Kasumi-1 (cell line): ENCODE results near the gene NEK7.
"Not testable (repeated sequence)": the region's sequence is repeated elsewhere in the genome, so short reads cannot be mapped to it uniquely, and the experiment has no call there.

Source experiments
- DNase-seq, 2 experiments: peaks; one replicate each; lab custom pipeline; 2025; lab: John Stamatoyannopoulos, UW

Gene NEK7

DNA sequence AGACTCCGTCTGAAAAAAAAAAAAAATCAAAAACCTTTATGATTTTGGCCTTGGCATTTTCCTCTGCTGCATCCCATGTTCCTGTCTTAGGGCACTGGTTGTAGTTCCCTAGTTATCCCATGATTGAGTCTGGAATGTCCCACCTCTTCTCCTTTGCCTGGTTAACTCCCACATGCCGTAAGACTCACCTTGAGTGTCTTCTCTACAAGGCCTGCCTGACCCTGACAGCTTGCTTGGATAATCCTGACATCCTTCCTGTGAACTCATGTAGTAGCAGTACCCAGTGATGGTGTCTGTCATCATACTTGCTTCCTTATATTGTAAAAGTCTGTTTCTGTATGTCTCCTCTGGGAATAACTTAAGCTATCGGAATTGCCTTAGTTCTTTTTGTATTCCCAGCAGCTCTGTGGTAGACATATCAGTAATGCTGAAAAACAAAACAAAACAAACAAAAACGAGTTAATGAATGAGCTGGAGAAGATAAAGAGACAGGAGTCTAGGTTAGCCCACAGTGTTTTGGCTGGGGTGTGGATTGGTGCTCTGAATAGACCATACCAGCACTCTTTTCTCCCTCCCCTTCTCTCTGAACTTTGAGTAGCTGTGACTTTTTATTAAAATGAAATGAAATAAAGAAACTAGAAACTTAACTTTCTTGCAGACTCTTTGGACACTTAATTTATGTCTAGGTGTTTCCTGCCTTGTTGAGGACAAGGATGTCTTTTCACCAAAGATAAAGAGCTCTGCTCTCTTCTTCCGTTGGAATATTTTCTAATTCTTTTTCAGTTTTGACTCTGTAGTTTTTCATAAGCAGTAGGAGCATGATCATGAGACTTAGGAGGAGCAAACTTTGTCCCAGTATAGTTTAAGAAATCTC is 15.1 kb downstream of the NEK7 start:
- DNase-seq = no peak

DNA sequence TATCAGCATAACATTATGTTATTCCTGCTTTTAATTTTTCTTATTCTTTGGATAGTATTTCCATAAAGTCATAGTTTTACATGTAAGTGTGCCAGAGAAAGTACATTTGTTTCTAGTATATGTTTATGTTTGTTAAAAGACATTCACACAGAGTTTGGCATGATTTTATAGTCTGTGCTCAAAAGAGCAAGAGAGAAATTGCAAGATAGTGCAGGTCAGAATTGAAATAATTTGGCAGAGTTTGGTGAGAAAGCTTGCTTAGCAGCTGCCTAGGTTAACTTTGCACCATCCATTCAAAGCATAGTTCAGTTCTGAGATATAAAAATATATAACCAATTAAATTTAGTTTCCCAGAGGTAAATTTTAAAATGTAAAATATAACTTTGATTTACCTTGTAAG is 17.0 kb downstream of the NEK7 start:
- DNase-seq = no peak

DNA sequence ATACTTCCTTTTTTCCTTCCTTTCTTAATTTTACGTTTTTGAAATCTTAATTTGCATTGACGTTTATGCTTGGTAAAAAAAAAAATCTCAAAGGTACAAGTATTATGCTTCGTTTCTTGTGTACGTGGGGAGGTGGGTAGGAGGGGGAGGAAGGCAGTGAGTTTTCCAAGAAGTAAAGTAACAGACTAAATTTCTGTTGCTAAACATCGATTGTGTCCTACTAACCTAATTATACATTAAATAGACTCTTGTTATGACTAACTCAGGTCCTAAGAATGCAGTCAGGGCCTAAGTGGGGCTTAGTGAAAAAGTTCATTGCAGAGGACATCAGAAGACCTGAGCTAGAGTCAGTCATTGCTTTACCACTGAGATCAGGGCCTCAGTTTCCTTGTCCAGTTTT is 17.5 kb downstream of the NEK7 start:
- DNase-seq = no peak

DNA sequence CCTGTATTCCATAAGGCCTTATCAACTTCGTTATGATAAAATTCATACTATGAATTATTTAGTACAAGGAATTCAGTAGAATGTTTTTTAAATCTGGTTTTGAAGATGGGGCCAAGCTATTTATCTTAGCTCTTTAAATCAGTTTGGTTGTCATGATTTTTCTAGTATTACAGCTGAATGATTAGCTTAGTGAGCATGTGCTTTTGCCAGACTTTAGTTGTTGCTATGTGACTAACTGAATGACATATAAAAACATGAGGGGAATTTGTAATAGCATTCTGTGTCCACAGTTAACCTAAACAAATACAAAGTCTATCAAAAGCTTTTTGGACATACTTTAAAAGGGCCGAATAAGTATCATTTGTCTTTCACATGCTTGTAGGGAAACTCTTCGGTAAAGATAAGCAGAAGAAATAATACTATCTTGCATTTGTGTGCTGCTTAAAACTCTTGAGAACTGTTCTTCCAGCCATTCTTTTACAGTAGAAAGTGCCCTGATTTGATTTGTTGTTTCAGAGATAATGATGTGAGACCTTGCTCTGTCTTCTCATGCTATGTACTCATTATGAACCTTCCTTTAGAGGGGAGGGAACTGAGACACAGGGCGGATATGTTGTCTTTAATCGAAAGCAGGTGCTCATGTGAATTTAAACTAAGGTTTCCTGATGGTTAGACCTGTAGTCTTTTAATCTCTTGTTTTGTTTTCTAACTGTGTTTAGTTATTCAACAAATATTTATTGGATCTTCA is 18.8 kb downstream of the NEK7 start:
- DNase-seq = no peak

DNA sequence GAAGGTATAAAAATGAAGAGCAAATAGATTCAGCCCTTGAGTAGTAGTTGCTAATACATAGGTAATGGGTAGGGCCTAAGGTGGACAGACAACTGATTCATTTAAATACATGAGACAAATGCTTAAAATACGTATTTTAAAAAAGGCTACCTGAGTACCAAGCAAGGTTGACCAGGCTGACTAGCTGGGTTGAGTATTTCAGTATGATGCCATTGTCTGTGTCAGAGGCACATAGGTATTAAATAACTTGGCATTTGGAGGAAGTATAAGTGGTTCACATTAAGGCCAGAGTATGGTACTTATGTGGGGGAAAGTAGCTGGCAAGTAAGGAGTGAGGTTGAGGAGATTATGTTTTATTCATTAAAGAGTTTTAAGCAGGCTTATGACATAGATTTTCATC is 19.4 kb downstream of the NEK7 start:
- DNase-seq = no peak

DNA sequence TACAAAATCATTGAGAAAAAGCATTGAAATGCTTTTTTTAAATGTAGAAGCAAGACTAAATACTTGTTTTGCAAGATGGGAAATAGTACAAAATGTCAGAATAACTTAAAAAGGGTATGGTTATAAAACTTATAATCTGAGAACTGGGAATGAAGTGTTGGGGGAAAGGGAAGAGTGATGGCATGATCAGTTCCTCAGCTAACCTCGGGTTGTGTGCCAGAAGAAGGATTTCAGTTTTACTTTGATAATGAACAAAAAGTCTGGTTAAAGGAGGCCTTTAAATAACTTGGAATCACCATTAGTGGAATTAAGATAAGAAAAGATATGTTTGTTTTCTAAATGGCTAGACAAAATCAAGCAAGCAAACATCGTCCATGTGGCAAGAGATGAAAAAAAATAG is 20.7 kb downstream of the NEK7 start:
- DNase-seq = no peak

DNA sequence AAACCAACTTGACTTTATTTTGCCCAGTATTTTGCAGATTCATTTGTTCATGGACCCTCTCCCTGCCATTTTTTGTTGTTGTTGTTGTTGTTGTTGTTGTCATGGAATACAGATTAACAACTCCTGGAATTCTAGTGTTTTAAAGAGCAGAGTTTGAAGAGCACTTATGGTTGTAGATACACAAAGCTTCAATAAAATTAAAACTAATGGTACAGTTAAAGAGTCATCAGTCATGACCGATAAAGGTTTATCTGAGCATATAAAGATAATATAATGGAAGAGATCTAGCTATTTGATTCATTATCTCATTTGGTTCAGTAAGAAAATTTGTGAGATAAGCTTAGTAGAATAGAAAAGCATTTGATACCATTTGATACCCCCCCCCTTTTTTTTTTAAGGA is 21.8 kb downstream of the NEK7 start:
- no peak for DNase-seq

DNA sequence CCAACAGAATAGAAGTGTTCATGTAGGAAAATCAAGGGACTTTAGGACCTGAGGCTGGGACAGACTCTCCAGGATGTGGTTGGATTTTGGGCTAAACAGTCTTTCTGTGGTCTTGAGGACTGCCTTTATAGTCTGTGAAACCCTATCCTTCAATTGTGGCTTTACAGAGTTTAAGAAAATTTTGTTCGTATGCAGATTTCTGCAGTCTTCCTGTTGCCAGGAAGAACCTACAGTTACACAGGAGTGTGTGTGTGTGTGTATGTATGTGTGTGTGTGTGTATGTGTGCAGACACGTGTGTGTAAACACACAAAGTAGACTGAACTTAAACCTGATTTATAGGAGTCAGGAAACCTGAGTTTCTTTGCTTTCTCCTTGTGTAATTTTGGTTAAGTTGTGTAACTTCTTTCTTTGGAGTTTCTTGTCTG is 22.8 kb downstream of the NEK7 start:
- DNase-seq = peak; percentile 80 to 84

DNA sequence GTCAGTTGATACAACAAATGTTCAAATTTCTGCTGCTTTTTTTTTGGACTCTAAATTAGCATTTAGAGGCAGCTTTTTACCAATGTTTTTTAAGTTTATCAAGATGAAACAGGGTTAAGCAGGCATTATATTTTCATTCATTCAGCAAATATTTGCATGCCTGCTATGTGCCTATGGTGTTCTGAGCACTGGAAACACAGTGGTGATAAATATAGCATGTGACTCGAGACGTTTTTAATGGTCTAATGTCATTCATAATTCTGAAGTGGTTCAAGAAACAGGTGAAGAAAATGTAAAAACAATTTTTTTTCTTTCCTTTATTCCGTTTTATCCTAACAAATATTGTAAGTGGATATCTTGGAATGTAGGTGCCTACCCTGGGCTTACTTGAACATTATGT is 26.8 kb downstream of the NEK7 start:
- DNase-seq = no peak

DNA sequence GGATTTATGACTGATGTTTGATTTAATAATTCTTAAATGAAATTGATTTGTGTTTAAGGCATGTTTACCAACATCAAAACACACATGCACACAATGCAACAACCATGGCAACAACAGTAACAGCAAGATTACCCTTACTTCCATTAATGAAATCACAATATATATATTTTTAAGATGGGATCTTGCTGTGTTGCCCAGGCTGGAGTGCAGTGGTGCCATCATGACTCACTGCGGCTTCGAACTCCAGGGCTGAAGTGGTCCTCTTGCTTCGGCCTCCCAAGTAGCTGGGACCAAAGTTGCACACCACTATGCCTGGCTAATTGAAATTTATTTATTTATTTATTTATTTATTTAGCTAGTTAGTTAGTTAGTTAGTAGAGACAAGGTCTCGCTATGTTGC is 27.7 kb downstream of the NEK7 start:
- DNase-seq = no peak

DNA sequence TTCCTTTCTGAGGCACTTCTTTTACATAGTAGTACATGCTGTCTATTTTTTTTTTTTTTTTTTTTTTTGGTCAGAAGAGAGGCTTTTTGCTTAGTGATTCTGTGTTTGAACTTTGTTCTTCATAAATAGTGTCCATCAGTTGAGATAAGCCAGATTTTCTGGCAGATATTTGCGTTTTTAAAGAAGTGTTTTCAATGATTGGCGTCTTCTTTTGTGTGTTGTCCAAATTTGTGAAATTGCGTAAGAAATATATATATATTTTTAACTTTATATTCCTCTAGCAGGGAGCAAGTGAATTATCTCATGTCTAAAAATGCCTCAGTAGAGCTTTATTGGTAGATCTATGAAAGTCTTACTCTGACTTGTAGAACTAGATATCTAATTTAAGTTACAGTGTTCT is 28.3 kb downstream of the NEK7 start:
- DNase-seq = no peak

DNA sequence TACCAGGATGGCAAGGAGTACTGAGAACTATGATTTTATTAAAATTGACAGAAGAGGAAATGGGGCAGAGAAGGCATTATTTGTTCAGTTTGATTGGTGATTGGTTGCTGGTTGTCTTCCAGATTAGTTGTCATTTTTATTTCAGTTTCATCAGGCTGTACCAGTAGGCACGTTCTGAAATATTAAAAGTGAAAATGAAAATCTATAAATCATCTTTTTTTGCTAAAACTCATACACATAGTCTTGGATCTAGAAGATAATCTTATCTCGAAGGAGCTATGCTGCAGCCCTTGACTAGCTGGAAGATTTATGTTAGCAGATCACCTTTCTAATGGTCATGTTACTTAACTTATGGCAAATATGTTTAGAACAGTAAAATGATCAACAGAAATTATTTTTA is 29.0 kb downstream of the NEK7 start:
- no peak for DNase-seq

DNA sequence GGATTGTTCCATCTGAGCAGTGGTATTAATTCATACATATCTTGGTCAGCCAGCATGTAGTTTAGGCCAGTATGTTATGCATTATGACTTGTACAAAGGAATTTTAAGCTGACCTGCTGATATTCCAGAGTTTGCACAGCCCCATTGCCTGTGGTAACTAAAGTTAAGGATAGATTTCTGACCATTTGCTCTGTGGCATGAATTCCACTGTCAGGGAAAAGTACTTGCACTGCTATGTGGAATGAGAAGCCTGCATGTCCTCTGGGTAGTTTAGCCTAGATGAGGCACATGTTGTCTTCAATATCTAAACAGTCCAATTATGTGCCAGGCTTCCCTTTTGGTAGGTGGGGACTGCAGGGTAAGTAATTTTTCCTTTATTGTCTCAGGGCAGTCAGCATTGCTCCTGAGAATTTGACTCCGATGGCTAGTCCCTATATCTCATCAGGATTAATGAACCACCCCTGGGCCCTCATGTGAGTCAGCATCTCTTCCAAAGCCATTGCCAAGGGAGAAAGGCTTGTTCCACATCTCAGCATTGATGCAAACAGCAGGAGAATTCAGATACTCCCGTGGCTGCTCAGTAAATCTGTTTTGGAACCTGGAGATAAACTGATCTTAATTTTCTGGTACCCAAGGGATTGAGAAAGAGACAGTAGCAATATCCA is 30.2 kb downstream of the NEK7 start:
- DNase-seq = no peak

DNA sequence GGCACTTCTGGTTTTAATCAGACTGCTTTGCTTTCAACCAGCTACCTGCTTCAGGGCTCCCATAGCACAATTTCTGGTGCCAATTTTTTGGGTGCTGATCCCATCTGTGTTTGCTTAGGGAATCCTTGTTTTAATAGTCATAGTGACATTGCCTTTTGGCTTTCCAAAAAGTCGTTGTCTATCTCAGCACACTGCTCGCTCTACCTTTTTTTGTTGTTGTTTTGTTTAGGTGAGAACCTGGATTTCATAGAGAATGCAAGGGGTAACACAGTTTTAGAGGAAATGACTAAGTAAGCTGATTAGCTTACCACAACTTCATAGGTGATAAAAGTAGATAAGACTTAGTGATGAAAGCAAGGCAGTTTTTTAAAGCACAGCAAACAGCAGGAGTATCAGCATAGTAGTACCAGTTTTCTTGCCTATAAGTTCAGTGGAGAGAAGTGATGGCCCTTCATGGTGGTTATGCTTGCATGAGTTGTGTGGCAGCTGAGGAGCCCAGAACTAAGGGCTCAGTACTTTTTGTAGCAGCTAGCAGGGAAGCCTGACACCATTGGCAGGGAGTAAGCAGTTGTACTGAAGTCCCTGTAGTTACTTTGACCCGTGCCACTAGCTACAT is 31.3 kb downstream of the NEK7 start:
- no peak for DNase-seq

DNA sequence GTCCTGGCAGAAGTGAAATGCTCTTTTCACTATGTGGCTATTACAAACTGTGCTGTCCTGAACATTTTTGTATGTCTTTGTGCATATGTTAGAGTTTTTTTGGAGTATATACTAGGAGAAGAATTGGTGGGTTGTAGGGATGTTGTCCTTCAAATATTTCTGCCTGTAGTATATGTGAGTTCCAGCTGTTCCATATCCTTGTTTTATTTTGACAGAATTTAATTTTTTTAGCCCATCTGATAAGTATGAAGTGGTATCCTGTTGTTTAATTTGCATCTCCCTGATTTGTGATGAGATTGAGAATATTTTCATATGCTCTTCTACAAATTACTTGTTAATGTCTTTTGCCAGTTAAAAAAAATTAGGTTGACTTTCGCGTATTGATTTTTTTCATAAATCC is 34.3 kb downstream of the NEK7 start:
- DNase-seq = no peak

DNA sequence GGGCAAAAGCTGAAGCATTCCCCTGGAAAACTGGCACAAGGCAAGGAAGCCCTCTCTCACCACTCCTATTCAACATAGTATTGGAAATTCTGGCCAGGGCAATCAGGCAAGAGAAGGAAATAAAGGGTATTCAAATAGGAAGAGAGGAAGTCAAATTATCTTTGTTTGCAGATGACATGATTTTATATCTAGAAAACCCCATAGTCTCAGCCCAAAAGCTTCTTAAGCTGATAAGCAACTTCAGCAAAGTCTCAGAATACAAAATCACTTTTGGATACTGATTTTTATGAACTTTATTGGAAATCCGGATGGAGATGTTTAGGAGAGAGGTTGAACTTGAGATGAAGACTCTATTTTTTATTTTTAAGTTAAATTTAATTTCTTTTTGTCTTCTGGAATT is 37.1 kb downstream of the NEK7 start:
- DNase-seq = not testable (repeated sequence)

DNA sequence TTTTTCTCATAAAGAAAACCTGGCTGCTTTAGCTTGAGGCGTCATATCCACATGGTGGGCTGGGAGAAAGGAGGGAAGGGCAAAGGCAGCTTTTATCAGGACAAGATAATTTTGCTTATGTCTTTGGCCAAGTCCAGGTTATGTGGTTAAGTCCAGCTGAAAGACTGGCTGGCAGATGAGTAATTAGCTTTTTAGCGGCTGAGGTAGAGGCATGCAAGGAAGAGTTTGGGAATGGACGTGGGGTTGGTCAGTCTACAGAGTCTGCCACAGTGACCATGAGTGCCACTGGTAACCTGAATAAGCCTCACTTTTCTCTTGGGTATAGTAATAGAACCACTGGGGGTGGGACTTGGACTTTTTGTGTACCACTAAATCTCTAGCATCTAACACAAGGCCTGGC is 39.8 kb downstream of the NEK7 start:
- DNase-seq = no peak

DNA sequence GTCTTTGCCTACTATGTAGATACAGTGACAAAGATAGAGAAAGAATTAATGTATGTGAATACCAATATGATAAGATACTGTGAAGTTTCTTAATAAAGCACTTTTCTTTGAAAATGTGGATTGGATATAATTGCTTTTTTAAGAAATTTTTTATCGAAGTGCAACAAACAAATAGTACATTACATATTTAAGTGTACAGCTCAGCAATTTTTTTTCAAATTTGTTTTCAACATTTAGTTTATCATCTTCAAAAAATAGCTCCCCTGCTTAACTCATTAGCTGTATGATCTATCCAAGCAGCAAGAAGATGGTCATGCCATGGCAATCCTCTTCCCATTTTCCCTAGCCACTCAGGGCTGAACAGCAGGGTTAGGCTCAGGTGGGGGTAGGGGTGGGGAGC is 40.5 kb downstream of the NEK7 start:
- DNase-seq = no peak

DNA sequence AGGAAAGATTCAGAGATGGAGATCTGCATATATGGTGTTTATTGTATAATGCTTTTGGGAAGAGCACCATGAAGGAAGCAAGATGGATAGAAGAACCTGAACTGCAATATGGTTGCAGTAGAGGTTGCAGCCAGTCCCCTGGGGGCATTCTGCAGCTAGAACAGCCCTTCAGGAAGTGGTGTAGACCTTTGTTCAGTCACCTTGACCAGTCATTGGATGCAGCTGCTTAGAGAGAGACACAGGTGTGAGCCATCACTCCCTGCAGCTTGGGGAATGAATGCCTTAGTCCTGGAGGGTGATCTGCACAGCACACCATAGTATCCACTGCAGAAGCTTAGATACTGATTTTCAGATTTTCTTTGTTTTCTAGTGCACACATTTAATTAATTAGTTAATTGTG is 42.3 kb downstream of the NEK7 start:
- DNase-seq = no peak

DNA sequence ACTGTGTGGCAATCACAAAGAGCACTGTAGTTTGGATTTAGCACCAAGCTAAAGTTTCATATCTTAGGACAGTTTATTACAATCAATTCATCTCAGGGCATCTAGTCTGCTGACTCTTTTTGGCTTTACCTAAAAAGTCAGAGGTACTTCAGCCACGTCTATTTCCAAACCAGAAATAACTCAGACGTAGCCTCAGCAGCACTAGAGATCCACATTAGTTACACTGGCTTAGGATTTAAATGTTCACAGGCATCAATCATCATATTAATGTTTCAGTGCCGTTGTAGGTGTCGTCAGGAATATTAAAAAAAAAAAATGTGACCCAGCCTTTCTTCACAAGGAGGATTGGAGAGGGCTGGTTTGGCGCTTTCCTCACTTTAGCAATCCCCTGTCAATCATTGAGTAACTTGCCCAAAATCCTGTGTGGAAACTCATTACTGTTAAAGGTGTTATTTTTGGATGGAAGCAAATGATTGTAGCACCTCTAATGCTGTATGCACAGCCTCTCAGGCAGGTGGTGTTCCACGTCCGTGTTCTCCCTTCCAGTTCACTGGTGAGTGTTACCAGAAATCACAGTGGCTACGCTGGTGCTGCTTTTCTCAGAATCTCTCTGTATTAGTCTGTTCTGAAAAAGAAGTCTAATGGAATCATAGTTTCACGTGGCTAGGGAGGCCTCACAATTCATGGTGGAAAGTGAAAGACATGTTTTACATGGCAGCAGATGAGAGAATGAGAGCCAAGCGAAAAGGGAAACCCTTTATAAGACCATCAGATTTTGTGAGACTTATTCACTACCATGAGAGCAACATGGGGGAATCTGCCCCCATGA is 45.4 kb downstream of the NEK7 start:
- DNase-seq = no peak

DNA sequence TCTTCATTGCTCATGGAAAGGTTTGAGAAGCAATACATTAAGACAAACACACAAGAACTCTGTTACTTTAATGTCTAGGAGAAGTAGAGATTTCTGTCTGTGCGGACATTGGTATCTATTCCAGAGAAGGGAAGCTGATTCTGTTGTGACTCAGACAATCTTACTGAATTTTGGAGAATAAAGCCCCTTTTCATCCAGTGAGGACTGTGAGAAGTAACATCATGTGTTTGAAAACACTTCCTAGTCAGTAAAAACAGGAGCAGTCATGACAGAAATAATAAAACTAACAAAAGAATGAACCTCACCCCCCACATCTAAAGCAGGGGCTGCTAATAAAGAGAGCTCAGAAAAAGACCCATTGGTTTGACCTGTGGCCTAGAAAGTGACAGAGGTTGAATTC is 46.6 kb downstream of the NEK7 start:
- DNase-seq = no peak
